BJ (cell line): ENCODE measurements around the gene P3H4. TPM values are rescaled to one million over a fixed set of nuclear protein-coding genes. Genes with fewer than 3 reads are reported as not detected.
"Not testable (repeated sequence)": the region's sequence is repeated elsewhere in the genome, so short reads cannot be mapped to it uniquely, and the experiment has no call there.

ENCODE experiments used
- CTCF ChIA-PET: fragments of 350-600 bp; formaldehyde crosslinking; extraction: SDS; loops from one replicate; lab custom pipeline; 2021; ENCODE audit warnings: antibody characterized with exemption, inconsistent platforms; lab: Yijun Ruan, JAX
- POLR2A ChIA-PET: fragments of 300-600 bp; sonication (Branson Sonifier 250); formaldehyde crosslinking; extraction: SDS; loops from one replicate; lab custom pipeline; 2021; ENCODE audit warnings: antibody characterized with exemption; lab: Charles Lee
- DNase-seq: peaks from one replicate; pipeline ENCODE4 v3.0.0-alpha.2; 2011; ENCODE audit warnings: low read depth
- H3K27me3 ChIP-seq: 2 replicates; pipeline ENCODE4 v1.6.0; 2011; ENCODE audit warnings: low read length; ENCODE audit not compliant: control insufficient read depth, insufficient read depth
- H3K36me3 ChIP-seq: 2 replicates; pipeline ENCODE4 v1.5.1; 2011; ENCODE audit warnings: low read length; ENCODE audit not compliant: control insufficient read depth, insufficient read depth
- H3K4me3 ChIP-seq: 2 replicates; pipeline ENCODE4 v1.5.1; 2011; ENCODE audit warnings: low read depth, mild to moderate bottlenecking, control low read depth, low read length
- CTCF ChIP-seq: IDR thresholded peaks from 2 replicates; pipeline ENCODE4 v1.5.1; 2011; ENCODE audit warnings: low read depth, mild to moderate bottlenecking, control low read depth, inconsistent platforms, low read length, moderate library complexity; ENCODE audit not compliant: insufficient read depth
- polyA plus RNA-seq: library from polyadenylated mRNA; depleted of rRNA; stranded (reverse); fragments of >200 nt; gene quantifications from 2 replicates; pipeline ENCODE4 v1.2.3, GENCODE V29; 2011

The P3H4 gene
- polyA plus RNA-seq, 1 experiment = 82.8 TPM

DNA sequence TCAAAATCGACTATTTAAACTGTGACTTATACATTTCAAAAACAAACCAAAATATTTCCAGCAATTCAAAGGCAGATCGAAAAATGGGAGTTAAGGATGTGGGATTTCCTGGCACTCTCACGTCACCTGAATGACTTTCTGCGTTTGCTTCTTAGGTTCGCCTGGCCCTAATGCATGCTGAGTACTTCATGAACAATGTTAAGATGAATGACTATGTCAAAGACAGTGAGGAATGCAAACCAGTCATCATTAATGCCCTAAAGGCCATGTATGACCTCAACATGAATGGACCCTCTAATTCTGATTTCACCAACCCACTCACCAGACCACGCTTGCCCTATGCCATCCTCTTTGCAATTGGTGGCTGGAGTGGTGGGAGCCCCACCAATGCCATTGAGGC is 33.2 kb upstream of the P3H4 start:
- Histone ChIP-seq H3K4me3 (no peak overlapping the region), H3K27me3 (no peaks in the 10 kb centered on the region), H3K36me3 (no peaks in the 10 kb centered on the region)
- CTCF ChIA-PET = no interaction called here
- no peak for TF ChIP-seq CTCF
- POLR2A ChIA-PET = no interaction called here
- DNase-seq = no peak

GRCh38 chr17:41840781-41841180 is 29.0 kb upstream of the P3H4 start:
- CTCF ChIA-PET, H3K36me3 ChIP-seq, H3K4me3 ChIP-seq, DNase-seq, POLR2A ChIA-PET, H3K27me3 ChIP-seq: not testable (repeated sequence)

GRCh38 chr17:41839448-41839847 is 27.7 kb upstream of the P3H4 start:
- H3K4me3 ChIP-seq, DNase-seq, POLR2A ChIA-PET, H3K36me3 ChIP-seq, H3K27me3 ChIP-seq: not testable (repeated sequence)
- CTCF ChIA-PET = interaction anchor here (0.6 to 0.9 kb wide), 2 partner anchors 11 to 1935 kb away, joined by 3 read pairs; no protein-coding TSS in a partner anchor

DNA sequence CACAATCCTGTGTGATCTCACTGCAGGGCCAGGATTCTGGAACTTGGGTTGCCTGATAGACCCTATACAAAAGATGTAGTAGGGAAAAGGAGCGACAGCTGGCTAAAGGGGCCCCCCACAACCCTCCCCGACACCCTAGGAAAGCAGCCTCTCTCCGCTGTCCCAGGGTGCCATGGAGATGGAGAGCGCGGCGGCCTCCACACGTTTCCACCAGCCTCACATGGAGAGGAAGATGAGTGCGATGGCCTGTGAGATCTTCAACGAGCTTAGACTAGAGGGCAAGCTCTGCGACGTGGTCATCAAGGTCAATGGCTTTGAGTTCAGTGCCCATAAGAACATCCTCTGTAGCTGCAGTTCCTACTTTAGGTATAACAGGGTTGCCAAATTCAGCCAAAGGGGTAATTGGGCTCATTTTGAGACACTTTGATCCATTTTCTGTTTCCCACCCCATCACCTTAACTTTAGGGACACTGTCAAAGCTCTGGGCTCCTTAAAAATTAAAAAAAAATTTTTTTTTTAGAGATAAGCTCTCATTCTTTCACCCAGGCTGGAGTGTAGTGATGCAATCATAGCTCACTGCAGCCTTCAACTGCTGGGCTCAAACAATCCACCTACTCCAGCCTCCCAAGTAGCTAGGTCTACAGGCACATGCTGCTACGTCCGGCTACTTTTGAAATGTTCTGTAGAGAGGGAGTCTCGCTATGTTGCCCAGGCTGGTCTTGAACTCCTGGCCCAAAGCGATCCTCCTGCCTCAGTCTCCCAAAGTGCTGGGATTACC is 26.2 kb upstream of the P3H4 start, which contains the start of gene KLHL10:
KLHL10 (plus strand) TSS at position 65 of the 778 bp plus-strand sequence; CDS start at position 173, 108 bp downstream.
- H3K27me3 ChIP-seq = no peaks in the 10 kb centered on the region
- no peak for TF ChIP-seq CTCF
- no peaks in the 10 kb centered on the region for H3K36me3 ChIP-seq
- DNase-seq = no peak
- no peak within 1 kb of the TSS for H3K4me3 ChIP-seq
- ChIA-PET POLR2A (interaction anchor here (0.6 kb wide), 1 partner anchor 24 kb away, joined by 3 read pairs; no protein-coding TSS in a partner anchor), CTCF (interaction anchor here (0.9 to 1.3 kb wide), 2 partner anchors 22 to 27 kb away, joined by 3 to 5 read pairs; no protein-coding TSS in a partner anchor)

GRCh38 chr17:41836550-41837196 is 24.9 kb upstream of the P3H4 start:
- ChIA-PET POLR2A (no interaction called here), CTCF (no interaction called here)
- no peak for TF ChIP-seq CTCF
- H3K4me3 ChIP-seq = peak overlapping the region; percentile 91
- H3K27me3 ChIP-seq = no peaks in the 10 kb centered on the region
- peaks cover 4% of the 10 kb centered on the region for H3K36me3 ChIP-seq
- no peak for DNase-seq

- H3K36me3 ChIP-seq = peaks cover 7% of the 10 kb centered on the region
- peak within 1 kb of the TSS; percentile 91 for H3K4me3 ChIP-seq
- ChIA-PET CTCF (interaction anchor here (1.3 to 2.4 kb wide), 4 partner anchors 9 to 49 kb away, joined by 3 to 7 read pairs (median 4); partner anchors contain the start of gene JUP), POLR2A (no interaction called here)
- TF ChIP-seq CTCF = no peak
- H3K27me3 ChIP-seq = no peaks in the 10 kb centered on the region
- DNase-seq = no peak
Measured at GRCh38 chr17:41835800-41836549, 24.2 kb upstream of the P3H4 start, which contains the start of gene NT5C3B. Gene NT5C3B (minus strand): TSS chr17:41836232. CDS start chr17:41836193, 39 bp downstream.
